ENCODE measurements around the gene OVOL2. TPM values are rescaled to one million over a fixed set of nuclear protein-coding genes. Genes with fewer than 3 reads are reported as not detected.

Gene OVOL2
- total RNA-seq, 2 experiments from 2014 or later: not detected

DNA sequence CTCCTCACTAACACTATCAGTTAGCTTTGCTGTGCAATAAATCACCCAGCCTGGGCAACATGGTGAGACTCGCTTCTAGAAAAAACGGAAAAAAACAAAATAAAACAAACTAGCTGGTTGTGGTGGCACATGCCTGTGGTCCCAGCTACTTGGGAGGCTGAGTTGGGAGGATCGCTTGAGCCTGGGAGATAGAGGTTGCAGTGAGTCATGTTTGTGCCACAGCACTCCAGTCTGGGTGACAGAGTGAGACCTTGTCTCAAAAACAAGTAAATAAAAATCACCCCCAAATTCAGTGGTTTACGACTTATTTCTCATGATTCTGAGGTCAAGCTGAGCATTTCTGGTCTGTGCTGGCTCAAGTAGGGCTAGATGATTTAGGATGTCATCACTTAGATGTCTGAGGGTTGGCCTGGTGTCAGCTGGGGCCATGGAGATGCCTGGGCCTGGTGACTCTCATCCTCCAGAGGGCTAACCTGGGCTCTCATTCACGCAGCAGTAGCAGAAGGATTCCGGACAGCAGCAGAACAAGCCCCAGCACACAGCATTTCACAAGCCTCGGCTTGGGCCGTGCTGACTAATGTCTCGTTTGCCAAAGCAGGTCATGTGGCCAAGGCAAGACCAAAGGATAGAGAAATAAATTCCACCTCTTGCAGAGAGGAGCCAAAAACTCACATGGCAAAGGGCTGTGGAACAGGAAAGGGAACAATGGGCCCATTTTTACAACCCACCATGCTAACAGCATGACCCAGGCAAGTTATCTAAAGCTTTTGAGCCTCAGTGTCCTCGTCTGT lies 56.4 kb downstream of the OVOL2 start:
- Histone ChIP-seq H3K4me3 (ENCODE audit: low read depth, low read length, poor library complexity, severe bottlenecking) (no peak overlapping the region), H3K36me3 (ENCODE audit: insufficient read depth, low read length) (no peaks in the 10 kb centered on the region), H3K9me2 (ENCODE audit: insufficient read depth, low read length) (no peaks in the 10 kb centered on the region), H3K4me2 (ENCODE audit: low read length) (no peak overlapping the region), H3K27ac (ENCODE audit: low read depth, low read length, poor library complexity, severe bottlenecking) (no peak overlapping the region), H3K79me2 (ENCODE audit: insufficient read depth, low read depth, low read length) (no peaks in the 10 kb centered on the region), H3K4me1 (ENCODE audit: insufficient read depth, low read length, poor library complexity, severe bottlenecking) (peaks cover 19% of the 10 kb centered on the region), H2AFZ (ENCODE audit: low read length) (no peak overlapping the region), H3K9me3 (ENCODE audit: low read length) (no peaks in the 10 kb centered on the region), H4K20me1 (ENCODE audit: insufficient read depth, low read length) (no peaks in the 10 kb centered on the region)
- DNase-seq (ENCODE audit: low spot score): no peak
- intact Hi-C loops (cut with micrococcal nuclease; ENCODE audit: unreplicated experiment): no loop called here
- TF ChIP-seq CTCF (conservative IDR thresholded peaks at IDR 0.05; ENCODE audit: low read length) (no peak), EZH2phosphoT487 (IDR thresholded peaks at IDR 0.05; ENCODE audit: borderline replicate concordance, low read depth, low read length) (no peak)
- ChIA-PET POLR2A (interaction anchor here (0.6 to 0.9 kb wide), 3 partner anchors 8 to 159 kb away, joined by 3 to 8 read pairs (median 4); no protein-coding TSS in a partner anchor), CTCF (ENCODE audit: unreplicated experiment) (no interaction called here)
- no TSS peak for BruUV-seq (replicated peaks)

DNA sequence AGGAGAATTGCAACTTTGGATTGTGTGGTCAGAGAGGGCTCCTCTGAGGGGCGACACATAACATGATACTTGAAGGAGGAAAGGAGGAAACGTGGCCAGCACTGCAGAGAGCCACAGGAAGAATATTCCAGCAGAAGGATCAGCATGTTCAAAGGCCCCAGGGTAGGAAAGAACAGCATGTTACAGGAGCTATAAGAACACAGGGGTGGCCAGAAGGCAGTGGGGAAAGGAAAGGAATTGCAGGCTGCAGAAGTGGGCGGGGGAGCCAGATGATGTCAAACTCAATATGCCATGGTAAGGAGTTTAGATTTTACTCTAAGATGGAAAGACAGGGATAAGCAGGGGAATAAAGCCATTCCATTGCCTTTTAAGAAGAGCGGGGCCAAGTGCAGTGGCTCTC lies 58.1 kb downstream of the OVOL2 start:
- no peak overlapping the region for H3K27ac ChIP-seq (ENCODE audit: low read depth, low read length, poor library complexity, severe bottlenecking)
- H3K9me3 ChIP-seq (ENCODE audit: low read length): no peaks in the 10 kb centered on the region
- ChIA-PET CTCF (ENCODE audit: unreplicated experiment) (no interaction called here), POLR2A (interaction anchor here (1.0 kb wide), 1 partner anchor 43 kb away, joined by 4 read pairs; no protein-coding TSS in a partner anchor)
- H3K9me2 ChIP-seq (ENCODE audit: insufficient read depth, low read length): no peaks in the 10 kb centered on the region
- no peaks in the 10 kb centered on the region for H3K79me2 ChIP-seq (ENCODE audit: insufficient read depth, low read depth, low read length)
- no TSS peak for BruUV-seq (replicated peaks)
- TF ChIP-seq EZH2phosphoT487 (IDR thresholded peaks at IDR 0.05; ENCODE audit: borderline replicate concordance, low read depth, low read length): no peak
- TF ChIP-seq CTCF (conservative IDR thresholded peaks at IDR 0.05; ENCODE audit: low read length): no peak
- no peak overlapping the region for H3K4me3 ChIP-seq (ENCODE audit: low read depth, low read length, poor library complexity, severe bottlenecking)
- no peaks in the 10 kb centered on the region for H3K36me3 ChIP-seq (ENCODE audit: insufficient read depth, low read length)
- intact Hi-C loops (cut with micrococcal nuclease; ENCODE audit: unreplicated experiment): no loop called here
- DNase-seq (ENCODE audit: low spot score): no peak
- no peaks in the 10 kb centered on the region for H4K20me1 ChIP-seq (ENCODE audit: insufficient read depth, low read length)
- peaks cover 14% of the 10 kb centered on the region for H3K4me1 ChIP-seq (ENCODE audit: insufficient read depth, low read length, poor library complexity, severe bottlenecking)
- H3K4me2 ChIP-seq (ENCODE audit: low read length): no peak overlapping the region
- no peak overlapping the region for H2AFZ ChIP-seq (ENCODE audit: low read length)

- POLR2A ChIA-PET: interaction anchor here (0.6 to 0.9 kb wide), 2 partner anchors 14 to 19 kb away, joined by 3 read pairs; no protein-coding TSS in a partner anchor
- no peaks in the 10 kb centered on the region for H4K20me1 ChIP-seq (ENCODE audit: insufficient read depth, low read length)
- H3K4me2 ChIP-seq (ENCODE audit: low read length): no peak overlapping the region
- BruUV-seq (replicated peaks): no TSS peak
- no peaks in the 10 kb centered on the region for H3K36me3 ChIP-seq (ENCODE audit: insufficient read depth, low read length)
- no peaks in the 10 kb centered on the region for H3K79me2 ChIP-seq (ENCODE audit: insufficient read depth, low read depth, low read length)
- DNase-seq (ENCODE audit: low spot score): no peak
- H3K4me3 ChIP-seq (ENCODE audit: low read depth, low read length, poor library complexity, severe bottlenecking): no peak overlapping the region
- no peak for TF ChIP-seq EZH2phosphoT487 (IDR thresholded peaks at IDR 0.05; ENCODE audit: borderline replicate concordance, low read depth, low read length)
- no peak for TF ChIP-seq CTCF (conservative IDR thresholded peaks at IDR 0.05; ENCODE audit: low read length)
- H3K9me3 ChIP-seq (ENCODE audit: low read length): no peaks in the 10 kb centered on the region
- no peak overlapping the region for H2AFZ ChIP-seq (ENCODE audit: low read length)
- H3K27ac ChIP-seq (ENCODE audit: low read depth, low read length, poor library complexity, severe bottlenecking): no peak overlapping the region
- CTCF ChIA-PET (ENCODE audit: unreplicated experiment): no interaction called here
- H3K9me2 ChIP-seq (ENCODE audit: insufficient read depth, low read length): no peaks in the 10 kb centered on the region
- peaks cover 6% of the 10 kb centered on the region for H3K4me1 ChIP-seq (ENCODE audit: insufficient read depth, low read length, poor library complexity, severe bottlenecking)
- intact Hi-C loops (cut with micrococcal nuclease; ENCODE audit: unreplicated experiment): no loop called here
These were observed 59.3 kb downstream of the OVOL2 start for GRCh38 chr20:17998446-17998845.
